GM23338 (cell line): ENCODE data around the gene SH2D5.

ENCODE experiments used
- CREB1 ChIP-seq: fragments of 250-450 bp; sonication (Bioruptor Pico); IDR thresholded peaks from 2 replicates; pipeline ENCODE4 v1.5.0; 2020; ENCODE audit warnings: low read depth, mild to moderate bottlenecking, moderate library complexity
- CTCF ChIP-seq, 2 experiments: fragments of 200-600 bp in 1 of 2; sonication (generic) in 1 of 2; conservative IDR thresholded peaks; 2 replicates each; pipeline versions ENCODE4 v1.5.1 to v1.6.1; 2016 to 2017; ENCODE audit warnings: antibody characterized with exemption in 2 of 2, low read depth in 2 of 2, mild to moderate bottlenecking in 2 of 2, moderate library complexity in 1 of 2
- EZH2 ChIP-seq: fragments of 200-600 bp; sonication (generic); IDR thresholded peaks from one replicate; pipeline ENCODE4 v1.8.0; 2017; ENCODE audit warnings: antibody characterized with exemption, mild to moderate bottlenecking, low read depth; ENCODE audit not compliant: unreplicated experiment
- EZH2phosphoT487 ChIP-seq: fragments of 200-600 bp; sonication (generic); IDR thresholded peaks from one replicate; pipeline ENCODE4 v1.8.1; 2018; ENCODE audit warnings: antibody characterized with exemption; ENCODE audit not compliant: unreplicated experiment
- JUNB ChIP-seq: IDR thresholded peaks from one replicate; pipeline ENCODE4 v1.6.1; 2016; ENCODE audit warnings: antibody characterized with exemption; ENCODE audit not compliant: unreplicated experiment
- NANOG ChIP-seq: IDR thresholded peaks from 2 replicates; pipeline ENCODE4 v1.6.1; 2016; ENCODE audit warnings: antibody characterized with exemption, borderline replicate concordance
- POLR2AphosphoS5 ChIP-seq: IDR thresholded peaks from 2 replicates; pipeline ENCODE4 v1.6.1; 2016; ENCODE audit warnings: antibody characterized with exemption, low read depth
- REST ChIP-seq: IDR thresholded peaks from one replicate; pipeline ENCODE4 v1.6.1; 2018; ENCODE audit warnings: antibody characterized with exemption; ENCODE audit not compliant: unreplicated experiment
- ZNF114 ChIP-seq: fragments of 250-450 bp; sonication (Bioruptor Pico); IDR thresholded peaks from 2 replicates; pipeline ENCODE4 v1.5.0; 2020; ENCODE audit warnings: mild to moderate bottlenecking, moderate library complexity
- ZNF331 ChIP-seq: fragments of 250-450 bp; sonication (Bioruptor Pico); IDR thresholded peaks from 2 replicates; pipeline ENCODE4 v1.5.0; 2020; ENCODE audit warnings: low read depth, mild to moderate bottlenecking, moderate library complexity
- TF ChIP-seq, protein P1 (sequence below): IDR thresholded peaks from 2 replicates; pipeline ENCODE4 v1.6.1; 2016; ENCODE audit warnings: antibody characterized with exemption
- TF ChIP-seq, protein P2 (sequence below): fragments of 250-450 bp; sonication (Bioruptor Pico); IDR thresholded peaks from 2 replicates; pipeline ENCODE4 v1.5.0; 2020; ENCODE audit warnings: mild to moderate bottlenecking, moderate library complexity

- TF ChIP-seq CTCF (conservative IDR thresholded peaks at IDR 0.05; ENCODE audit: low read depth in 2 of 2) (no peak), EZH2 (no peak), EZH2phosphoT487 (no peak), POLR2AphosphoS5 (no peak), ZNF331 (CRISPR knock-in tag) (no peak), REST (no peak), JUNB (no peak), CREB1 (CRISPR knock-in tag) (no peak), ZNF114 (CRISPR knock-in tag) (no peak), NANOG (no peak)
- TF ChIP-seq, protein P1, sequence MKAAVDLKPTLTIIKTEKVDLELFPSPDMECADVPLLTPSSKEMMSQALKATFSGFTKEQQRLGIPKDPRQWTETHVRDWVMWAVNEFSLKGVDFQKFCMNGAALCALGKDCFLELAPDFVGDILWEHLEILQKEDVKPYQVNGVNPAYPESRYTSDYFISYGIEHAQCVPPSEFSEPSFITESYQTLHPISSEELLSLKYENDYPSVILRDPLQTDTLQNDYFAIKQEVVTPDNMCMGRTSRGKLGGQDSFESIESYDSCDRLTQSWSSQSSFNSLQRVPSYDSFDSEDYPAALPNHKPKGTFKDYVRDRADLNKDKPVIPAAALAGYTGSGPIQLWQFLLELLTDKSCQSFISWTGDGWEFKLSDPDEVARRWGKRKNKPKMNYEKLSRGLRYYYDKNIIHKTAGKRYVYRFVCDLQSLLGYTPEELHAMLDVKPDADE, result no peak
- TF ChIP-seq, protein P2, sequence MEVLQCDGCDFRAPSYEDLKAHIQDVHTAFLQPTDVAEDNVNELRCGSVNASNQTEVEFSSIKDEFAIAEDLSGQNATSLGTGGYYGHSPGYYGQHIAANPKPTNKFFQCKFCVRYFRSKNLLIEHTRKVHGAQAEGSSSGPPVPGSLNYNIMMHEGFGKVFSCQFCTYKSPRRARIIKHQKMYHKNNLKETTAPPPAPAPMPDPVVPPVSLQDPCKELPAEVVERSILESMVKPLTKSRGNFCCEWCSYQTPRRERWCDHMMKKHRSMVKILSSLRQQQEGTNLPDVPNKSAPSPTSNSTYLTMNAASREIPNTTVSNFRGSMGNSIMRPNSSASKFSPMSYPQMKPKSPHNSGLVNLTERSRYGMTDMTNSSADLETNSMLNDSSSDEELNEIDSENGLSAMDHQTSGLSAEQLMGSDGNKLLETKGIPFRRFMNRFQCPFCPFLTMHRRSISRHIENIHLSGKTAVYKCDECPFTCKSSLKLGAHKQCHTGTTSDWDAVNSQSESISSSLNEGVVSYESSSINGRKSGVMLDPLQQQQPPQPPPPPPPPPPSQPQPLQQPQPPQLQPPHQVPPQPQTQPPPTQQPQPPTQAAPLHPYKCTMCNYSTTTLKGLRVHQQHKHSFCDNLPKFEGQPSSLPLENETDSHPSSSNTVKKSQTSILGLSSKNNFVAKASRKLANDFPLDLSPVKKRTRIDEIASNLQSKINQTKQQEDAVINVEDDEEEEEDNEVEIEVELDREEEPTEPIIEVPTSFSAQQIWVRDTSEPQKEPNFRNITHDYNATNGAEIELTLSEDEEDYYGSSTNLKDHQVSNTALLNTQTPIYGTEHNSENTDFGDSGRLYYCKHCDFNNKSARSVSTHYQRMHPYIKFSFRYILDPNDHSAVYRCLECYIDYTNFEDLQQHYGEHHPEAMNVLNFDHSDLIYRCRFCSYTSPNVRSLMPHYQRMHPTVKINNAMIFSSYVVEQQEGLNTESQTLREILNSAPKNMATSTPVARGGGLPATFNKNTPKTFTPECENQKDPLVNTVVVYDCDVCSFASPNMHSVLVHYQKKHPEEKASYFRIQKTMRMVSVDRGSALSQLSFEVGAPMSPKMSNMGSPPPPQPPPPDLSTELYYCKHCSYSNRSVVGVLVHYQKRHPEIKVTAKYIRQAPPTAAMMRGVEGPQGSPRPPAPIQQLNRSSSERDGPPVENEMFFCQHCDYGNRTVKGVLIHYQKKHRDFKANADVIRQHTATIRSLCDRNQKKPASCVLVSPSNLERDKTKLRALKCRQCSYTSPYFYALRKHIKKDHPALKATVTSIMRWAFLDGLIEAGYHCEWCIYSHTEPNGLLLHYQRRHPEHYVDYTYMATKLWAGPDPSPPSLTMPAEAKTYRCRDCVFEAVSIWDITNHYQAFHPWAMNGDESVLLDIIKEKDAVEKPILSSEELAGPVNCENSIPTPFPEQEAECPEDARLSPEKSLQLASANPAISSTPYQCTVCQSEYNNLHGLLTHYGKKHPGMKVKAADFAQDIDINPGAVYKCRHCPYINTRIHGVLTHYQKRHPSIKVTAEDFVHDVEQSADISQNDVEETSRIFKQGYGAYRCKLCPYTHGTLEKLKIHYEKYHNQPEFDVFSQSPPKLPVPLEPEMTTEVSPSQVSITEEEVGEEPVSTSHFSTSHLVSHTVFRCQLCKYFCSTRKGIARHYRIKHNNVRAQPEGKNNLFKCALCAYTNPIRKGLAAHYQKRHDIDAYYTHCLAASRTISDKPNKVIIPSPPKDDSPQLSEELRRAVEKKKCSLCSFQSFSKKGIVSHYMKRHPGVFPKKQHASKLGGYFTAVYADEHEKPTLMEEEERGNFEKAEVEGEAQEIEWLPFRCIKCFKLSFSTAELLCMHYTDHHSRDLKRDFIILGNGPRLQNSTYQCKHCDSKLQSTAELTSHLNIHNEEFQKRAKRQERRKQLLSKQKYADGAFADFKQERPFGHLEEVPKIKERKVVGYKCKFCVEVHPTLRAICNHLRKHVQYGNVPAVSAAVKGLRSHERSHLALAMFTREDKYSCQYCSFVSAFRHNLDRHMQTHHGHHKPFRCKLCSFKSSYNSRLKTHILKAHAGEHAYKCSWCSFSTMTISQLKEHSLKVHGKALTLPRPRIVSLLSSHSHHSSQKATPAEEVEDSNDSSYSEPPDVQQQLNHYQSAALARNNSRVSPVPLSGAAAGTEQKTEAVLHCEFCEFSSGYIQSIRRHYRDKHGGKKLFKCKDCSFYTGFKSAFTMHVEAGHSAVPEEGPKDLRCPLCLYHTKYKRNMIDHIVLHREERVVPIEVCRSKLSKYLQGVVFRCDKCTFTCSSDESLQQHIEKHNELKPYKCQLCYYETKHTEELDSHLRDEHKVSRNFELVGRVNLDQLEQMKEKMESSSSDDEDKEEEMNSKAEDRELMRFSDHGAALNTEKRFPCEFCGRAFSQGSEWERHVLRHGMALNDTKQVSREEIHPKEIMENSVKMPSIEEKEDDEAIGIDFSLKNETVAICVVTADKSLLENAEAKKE, result no peak
These were observed 19.0 kb upstream of the SH2D5 start for GRCh38 chr1:20751462-20751990.
